ENCODE results near the gene NUP133. TPM values are rescaled to one million over a fixed set of nuclear protein-coding genes. Genes with fewer than 3 reads are reported as not detected.

The NUP133 gene
- total RNA-seq, 1 donor from 2014 or later = 32.6 TPM

- no peaks in the 10 kb centered on the region for H3K9me3 ChIP-seq
- DNase-seq (no peak), ATAC-seq (no peak)
- no peak overlapping the region for H3K27ac ChIP-seq
- peaks cover 6% of the 10 kb centered on the region for H3K4me1 ChIP-seq
- no peak for TF ChIP-seq CTCF (IDR thresholded peaks at IDR 0.05)
- no peaks in the 10 kb centered on the region for H3K27me3 ChIP-seq (ENCODE audit: low read depth)
- H3K36me3 ChIP-seq = peaks cover 27% of the 10 kb centered on the region
- H3K4me3 ChIP-seq = no peak overlapping the region
- intact Hi-C loops (cut with DNase I) = no loop called here
These were observed 42.8 kb upstream of the NUP133 start for GRCh38 chr1:229550812-229551567.

GRCh38 chr1:229547542-229547941 is 39.4 kb upstream of the NUP133 start:
- no peaks in the 10 kb centered on the region for H3K4me1 ChIP-seq
- H3K27ac ChIP-seq = no peak overlapping the region
- no peak for TF ChIP-seq CTCF (IDR thresholded peaks at IDR 0.05)
- ATAC-seq = no peak
- no peak overlapping the region for H3K4me3 ChIP-seq
- H3K27me3 ChIP-seq (ENCODE audit: low read depth) = no peaks in the 10 kb centered on the region
- H3K36me3 ChIP-seq = peaks cover 55% of the 10 kb centered on the region
- DNase-seq = no peak
- no peaks in the 10 kb centered on the region for H3K9me3 ChIP-seq
- intact Hi-C loops (cut with DNase I) = no loop called here

- H3K9me3 ChIP-seq = no peaks in the 10 kb centered on the region
- peaks cover 84% of the 10 kb centered on the region for H3K36me3 ChIP-seq
- no peak for TF ChIP-seq CTCF (IDR thresholded peaks at IDR 0.05)
These were observed 36.4 kb upstream of the NUP133 start for GRCh38 chr1:229544587-229544986.

GRCh38 chr1:229539863-229540506 is 31.8 kb upstream of the NUP133 start:
- H3K4me1 ChIP-seq = no peaks in the 10 kb centered on the region
- no peaks in the 10 kb centered on the region for H3K27me3 ChIP-seq (ENCODE audit: low read depth)
- DNase-seq = no peak
- no peak for ATAC-seq
- no peak for TF ChIP-seq CTCF (IDR thresholded peaks at IDR 0.05)
- intact Hi-C loops (cut with DNase I) = no loop called here
- H3K4me3 ChIP-seq = no peak overlapping the region
- no peaks in the 10 kb centered on the region for H3K9me3 ChIP-seq
- no peak overlapping the region for H3K27ac ChIP-seq
- H3K36me3 ChIP-seq = peaks cover 86% of the 10 kb centered on the region

More at GRCh38 chr1:229544587-229544986, 36.4 kb upstream of the NUP133 start:
- no peak for ATAC-seq
- Histone ChIP-seq H3K4me1 (no peaks in the 10 kb centered on the region), H3K27ac (no peak overlapping the region), H3K27me3 (ENCODE audit: low read depth) (no peaks in the 10 kb centered on the region), H3K4me3 (no peak overlapping the region)
- intact Hi-C loops (cut with DNase I) = no loop called here
- no peak for DNase-seq

GRCh38 chr1:229538945-229539344 is 30.8 kb upstream of the NUP133 start:
- H3K36me3 ChIP-seq = peaks cover 79% of the 10 kb centered on the region
- TF ChIP-seq CTCF (IDR thresholded peaks at IDR 0.05) = no peak
- H3K27ac ChIP-seq = no peak overlapping the region
- no peaks in the 10 kb centered on the region for H3K9me3 ChIP-seq
- ATAC-seq = no peak
- no peak for DNase-seq
- intact Hi-C loops (cut with DNase I) = no loop called here
- no peaks in the 10 kb centered on the region for H3K4me1 ChIP-seq
- H3K4me3 ChIP-seq = no peak overlapping the region
- H3K27me3 ChIP-seq (ENCODE audit: low read depth) = no peaks in the 10 kb centered on the region
